Karpas-422 (cell line): ENCODE measurements around the gene RNU2-1. TPM values are rescaled to one million over a fixed set of nuclear protein-coding genes. Genes with fewer than 3 reads are reported as not detected.
"Not testable (repeated sequence)": the region's sequence is repeated elsewhere in the genome, so short reads cannot be mapped to it uniquely, and the experiment has no call there.

Source experiments
- DNase-seq: peaks from one replicate; pipeline ENCODE4 v3.0.0-alpha.2; 2015
- H2AFZ ChIP-seq: fragments of 200-600 bp; sonication (generic); 2 replicates; pipeline ENCODE4 v1.6.1; 2014; ENCODE audit warnings: antibody characterized with exemption, low read length, mixed read lengths
- H3K27ac ChIP-seq: fragments of 200-600 bp; sonication (generic); 2 replicates; pipeline ENCODE4 v1.5.1; 2014; ENCODE audit warnings: mild to moderate bottlenecking, low read length, moderate library complexity
- H3K27me3 ChIP-seq: fragments of 200-600 bp; sonication (generic); 2 replicates; pipeline ENCODE4 v1.6.1; 2014; ENCODE audit warnings: low read length, mixed read lengths
- H3K36me3 ChIP-seq: fragments of 200-600 bp; sonication (generic); 2 replicates; pipeline ENCODE4 v1.6.1; 2014; ENCODE audit warnings: low read length, mixed read lengths; ENCODE audit not compliant: insufficient read depth
- H3K4me1 ChIP-seq: fragments of 200-600 bp; sonication (generic); 2 replicates; pipeline ENCODE4 v1.6.1; 2014; ENCODE audit warnings: mild to moderate bottlenecking, low read length, mixed read lengths
- H3K4me2 ChIP-seq: fragments of 200-600 bp; sonication (generic); 2 replicates; pipeline ENCODE4 v1.6.1; 2014; ENCODE audit warnings: low read length, low read depth, mild to moderate bottlenecking; ENCODE audit not compliant: poor library complexity, severe bottlenecking
- H3K4me3 ChIP-seq: fragments of 200-600 bp; sonication (generic); 2 replicates; pipeline ENCODE4 v1.5.1; 2014; ENCODE audit warnings: mild to moderate bottlenecking, antibody characterized with exemption, low read length, mixed read lengths
- H3K79me2 ChIP-seq: fragments of 200-600 bp; sonication (generic); 2 replicates; pipeline ENCODE4 v1.6.1; 2014; ENCODE audit warnings: mild to moderate bottlenecking, low read length, mixed read lengths
- H3K9ac ChIP-seq: fragments of 200-600 bp; sonication (generic); 2 replicates; pipeline ENCODE4 v1.6.0; 2014; ENCODE audit warnings: low read length
- H3K9me2 ChIP-seq: fragments of 200-600 bp; sonication (generic), shearing (Covaris generic); replicated peaks from 2 replicates; pipeline ENCODE4 v1.6.0; 2014; ENCODE audit warnings: mild to moderate bottlenecking, low read length, moderate library complexity; ENCODE audit not compliant: insufficient read depth
- H3K9me3 ChIP-seq: fragments of 300-700, 200-600 bp; sonication (generic); 2 replicates; pipeline ENCODE4 v1.6.1; 2014; ENCODE audit warnings: low read length, mixed read lengths
- H4K20me1 ChIP-seq: fragments of 200-600 bp; sonication (generic); 2 replicates; pipeline ENCODE4 v1.6.1; 2014; ENCODE audit warnings: mild to moderate bottlenecking, antibody characterized with exemption, low read length, low read depth; ENCODE audit not compliant: insufficient read depth
- total RNA-seq: library from RNA; depleted of rRNA; stranded (reverse); fragments of >200 nt; shearing (Covaris generic); gene quantifications from 2 replicates; pipeline ENCODE4 v1.2.3, GENCODE V29; 2014; ENCODE audit warnings: low replicate concordance; rRNA removed

RNU2-1 gene
- not detected in 2 replicates for total RNA-seq

GRCh38 chr17:43233877-43234276, at the start of gene RNU2-1:
Gene RNU2-1 (minus strand): TSS chr17:43233977.
- not testable (repeated sequence) for H3K36me3 ChIP-seq

GRCh38 chr17:43272914-43273313, 39.1 kb upstream of the RNU2-1 start:
- not testable (repeated sequence) for H4K20me1 ChIP-seq, DNase-seq, H3K9me3 ChIP-seq, H3K4me1 ChIP-seq, H3K36me3 ChIP-seq, H3K79me2 ChIP-seq, H3K27ac ChIP-seq, H3K9me2 ChIP-seq, H3K4me2 ChIP-seq, H2AFZ ChIP-seq, H3K27me3 ChIP-seq, H3K4me3 ChIP-seq, H3K9ac ChIP-seq

More at GRCh38 chr17:43233877-43234276, at the start of gene RNU2-1:
- H3K79me2 ChIP-seq, H2AFZ ChIP-seq, H3K4me1 ChIP-seq, H3K9ac ChIP-seq, H3K27me3 ChIP-seq, H4K20me1 ChIP-seq, H3K27ac ChIP-seq, DNase-seq, H3K9me2 ChIP-seq, H3K4me2 ChIP-seq, H3K4me3 ChIP-seq, H3K9me3 ChIP-seq: not testable (repeated sequence)

GRCh38 chr17:43272483-43272882, 38.7 kb upstream of the RNU2-1 start:
- not testable (repeated sequence) for H3K4me3 ChIP-seq, H3K9me2 ChIP-seq, H3K9ac ChIP-seq, H3K4me2 ChIP-seq, H3K9me3 ChIP-seq, DNase-seq, H3K27me3 ChIP-seq, H4K20me1 ChIP-seq, H3K4me1 ChIP-seq, H2AFZ ChIP-seq, H3K27ac ChIP-seq, H3K36me3 ChIP-seq, H3K79me2 ChIP-seq

- not testable (repeated sequence) for DNase-seq, H3K9me3 ChIP-seq, H3K9ac ChIP-seq, H3K4me2 ChIP-seq, H3K27me3 ChIP-seq, H3K79me2 ChIP-seq, H3K4me1 ChIP-seq, H3K4me3 ChIP-seq, H3K36me3 ChIP-seq, H3K9me2 ChIP-seq, H3K27ac ChIP-seq, H2AFZ ChIP-seq, H4K20me1 ChIP-seq
Observed at GRCh38 chr17:43270552-43271504, 37.1 kb upstream of the RNU2-1 start.

GRCh38 chr17:43246456-43246855, 12.7 kb upstream of the RNU2-1 start:
- not testable (repeated sequence) for DNase-seq, H3K9me2 ChIP-seq, H3K27ac ChIP-seq, H3K4me1 ChIP-seq, H3K79me2 ChIP-seq, H4K20me1 ChIP-seq, H3K4me3 ChIP-seq, H3K9ac ChIP-seq, H3K9me3 ChIP-seq, H3K36me3 ChIP-seq, H3K27me3 ChIP-seq, H2AFZ ChIP-seq, H3K4me2 ChIP-seq

GRCh38 chr17:43240596-43241352, 7.0 kb upstream of the RNU2-1 start:
- H3K4me3 ChIP-seq, H3K27me3 ChIP-seq, H3K79me2 ChIP-seq, H3K4me1 ChIP-seq, H3K36me3 ChIP-seq, H3K27ac ChIP-seq, H2AFZ ChIP-seq, H3K4me2 ChIP-seq, H3K9ac ChIP-seq, H3K9me2 ChIP-seq, H4K20me1 ChIP-seq, DNase-seq, H3K9me3 ChIP-seq: not testable (repeated sequence)

GRCh38 chr17:43239597-43239996, 5.8 kb upstream of the RNU2-1 start:
- H3K36me3 ChIP-seq, DNase-seq, H3K4me2 ChIP-seq, H4K20me1 ChIP-seq, H3K9me3 ChIP-seq, H3K9ac ChIP-seq, H3K79me2 ChIP-seq, H3K4me1 ChIP-seq, H3K27ac ChIP-seq, H2AFZ ChIP-seq, H3K4me3 ChIP-seq, H3K9me2 ChIP-seq, H3K27me3 ChIP-seq: not testable (repeated sequence)

GRCh38 chr17:43233263-43233662, 514 bp downstream of the RNU2-1 start:
- H4K20me1 ChIP-seq, H3K4me2 ChIP-seq, H3K4me3 ChIP-seq, H3K36me3 ChIP-seq, H3K4me1 ChIP-seq, H3K9me3 ChIP-seq, H3K79me2 ChIP-seq, H3K27me3 ChIP-seq, H3K9me2 ChIP-seq, H3K9ac ChIP-seq, DNase-seq, H2AFZ ChIP-seq, H3K27ac ChIP-seq: not testable (repeated sequence)
